ENCODE results near the gene KCNQ2.

The KCNQ2 gene

GRCh38 chr20:63451821-63452220 is 20.6 kb downstream of the KCNQ2 start:
- no peak for DNase-seq

- DNase-seq = no peak
These were observed 22.4 kb downstream of the KCNQ2 start for GRCh38 chr20:63449796-63450730.

GRCh38 chr20:63449025-63449424 is 23.4 kb downstream of the KCNQ2 start:
- no peak for DNase-seq

GRCh38 chr20:63448031-63448430 is 24.4 kb downstream of the KCNQ2 start:
- no peak for DNase-seq

GRCh38 chr20:63447320-63447719 is 25.1 kb downstream of the KCNQ2 start:
- no peak for DNase-seq

GRCh38 chr20:63446216-63447024 is 26.0 kb downstream of the KCNQ2 start:
- DNase-seq = no peak

GRCh38 chr20:63445075-63445734 is 27.2 kb downstream of the KCNQ2 start:
- DNase-seq = no peak

GRCh38 chr20:63444548-63444947 is 27.9 kb downstream of the KCNQ2 start:
- no peak for DNase-seq

- DNase-seq = no peak
These were observed 28.7 kb downstream of the KCNQ2 start for GRCh38 chr20:63443606-63444395.

- peak; percentile 73 for DNase-seq
These were observed 30.4 kb downstream of the KCNQ2 start for GRCh38 chr20:63442100-63442493.

- DNase-seq = peak; percentile 70
These were observed 31.0 kb downstream of the KCNQ2 start for GRCh38 chr20:63441136-63442099.

- no peak for DNase-seq
These were observed 32.0 kb downstream of the KCNQ2 start for GRCh38 chr20:63440366-63440955.

- DNase-seq = no peak
These were observed 32.6 kb downstream of the KCNQ2 start for GRCh38 chr20:63439866-63440265.

GRCh38 chr20:63438121-63438520 is 34.3 kb downstream of the KCNQ2 start:
- no peak for DNase-seq

- DNase-seq = no peak
These were observed 36.9 kb downstream of the KCNQ2 start for GRCh38 chr20:63435552-63435951.

GRCh38 chr20:63434599-63435378 is 37.7 kb downstream of the KCNQ2 start:
- DNase-seq = peak; percentile 59

GRCh38 chr20:63433756-63434531 is 38.5 kb downstream of the KCNQ2 start:
- DNase-seq = no peak

- DNase-seq = no peak
These were observed 39.1 kb downstream of the KCNQ2 start for GRCh38 chr20:63433351-63433750.
